H9 (cell line): ENCODE results near the gene IL1A. TPM values are rescaled to one million over a fixed set of nuclear protein-coding genes. Genes with fewer than 3 reads are reported as not detected.
A peak's percentile ranks its signal among the peaks of the same experiment; 100 is the strongest.

Experiments used
- DNase-seq: peaks from one replicate; pipeline ENCODE4 v3.0.0-alpha.2; 2017
- H2AFZ ChIP-seq: one replicate; pipeline ENCODE4 v1.6.1; 2013; ENCODE audit warnings: mild to moderate bottlenecking, low read length, control low read depth, moderate library complexity
- H2AK5ac ChIP-seq: 2 replicates; pipeline ENCODE4 v1.6.1; 2013; ENCODE audit warnings: low read length, control low read depth, mixed read lengths; ENCODE audit not compliant: insufficient read length
- H2BK120ac ChIP-seq: one replicate; pipeline ENCODE4 v1.6.1; 2013; ENCODE audit warnings: low read depth, mild to moderate bottlenecking, low read length, control low read depth, inconsistent platforms; ENCODE audit not compliant: poor library complexity, severe bottlenecking
- H2BK12ac ChIP-seq: 2 replicates; pipeline ENCODE4 v1.6.1; 2013; ENCODE audit warnings: low read length, control low read depth, mixed read lengths, low read depth; ENCODE audit not compliant: insufficient read length
- H2BK15ac ChIP-seq: 2 replicates; pipeline ENCODE4 v1.6.1; 2013; ENCODE audit warnings: low read depth, low read length, control low read depth
- H2BK20ac ChIP-seq: one replicate; pipeline ENCODE4 v1.6.1; 2013; ENCODE audit warnings: low read depth, mild to moderate bottlenecking, low read length, control low read depth, inconsistent platforms; ENCODE audit not compliant: poor library complexity, severe bottlenecking
- H2BK5ac ChIP-seq: 2 replicates; pipeline ENCODE4 v1.6.1; 2013; ENCODE audit warnings: low read length, control low read depth, mixed read lengths; ENCODE audit not compliant: insufficient read length
- H3K14ac ChIP-seq: 2 replicates; pipeline ENCODE4 v1.6.1; 2013; ENCODE audit warnings: low read length, control low read depth; ENCODE audit not compliant: insufficient read depth
- H3K18ac ChIP-seq: 2 replicates; pipeline ENCODE4 v1.6.1; 2013; ENCODE audit warnings: low read depth, mild to moderate bottlenecking, mixed read lengths, low read length, control low read depth; ENCODE audit not compliant: insufficient read length
- H3K23ac ChIP-seq: 2 replicates; pipeline ENCODE4 v1.6.1; 2013; ENCODE audit warnings: low read length, control low read depth, mixed read lengths, low read depth; ENCODE audit not compliant: insufficient read length
- H3K23me2 ChIP-seq: 2 replicates; pipeline ENCODE4 v1.6.1; 2013; ENCODE audit warnings: low read depth, mild to moderate bottlenecking, mixed read lengths, low read length, control low read depth; ENCODE audit not compliant: insufficient read length, poor library complexity, severe bottlenecking
- H3K27ac ChIP-seq: 2 replicates; pipeline ENCODE4 v1.5.1; 2013; ENCODE audit warnings: low read length, control low read depth, mixed read lengths, low read depth; ENCODE audit not compliant: insufficient read length
- H3K27me3 ChIP-seq: 2 replicates; pipeline ENCODE4 v1.6.1; 2013; ENCODE audit warnings: low read length, control low read depth, inconsistent platforms; ENCODE audit not compliant: insufficient read depth
- H3K4ac ChIP-seq: 2 replicates; pipeline ENCODE4 v1.6.1; 2013; ENCODE audit warnings: low read depth, mild to moderate bottlenecking, control low read depth, inconsistent platforms, low read length, moderate library complexity
- H3K4me1 ChIP-seq: 2 replicates; pipeline ENCODE4 v1.6.1; 2013; ENCODE audit warnings: low read length, control low read depth, inconsistent platforms; ENCODE audit not compliant: insufficient read depth
- H3K4me2 ChIP-seq: 2 replicates; pipeline ENCODE4 v1.6.1; 2013; ENCODE audit warnings: low read length, control low read depth, mixed read lengths; ENCODE audit not compliant: insufficient read length, insufficient read depth
- H3K56ac ChIP-seq: 2 replicates; pipeline ENCODE4 v1.6.1; 2013; ENCODE audit warnings: low read depth, mild to moderate bottlenecking, mixed read lengths, low read length, control low read depth; ENCODE audit not compliant: insufficient read length
- H3K79me1 ChIP-seq: 2 replicates; pipeline ENCODE4 v1.6.1; 2013; ENCODE audit warnings: low read depth, mild to moderate bottlenecking, moderate library complexity, low read length, control low read depth, inconsistent platforms; ENCODE audit not compliant: insufficient read depth, poor library complexity, severe bottlenecking
- H3K79me2 ChIP-seq: 2 replicates; pipeline ENCODE4 v1.6.1; 2013; ENCODE audit warnings: low read length, control low read depth, inconsistent platforms; ENCODE audit not compliant: insufficient read depth
- H3K9ac ChIP-seq: 2 replicates; pipeline ENCODE4 v1.6.1; 2013; ENCODE audit warnings: low read length, control low read depth, mixed read lengths; ENCODE audit not compliant: insufficient read length; ENCODE audit errors: extremely low read depth
- H3K9me3 ChIP-seq: one replicate; pipeline ENCODE4 v1.6.1; 2013; ENCODE audit warnings: low read depth, low read length, inconsistent platforms; ENCODE audit not compliant: control insufficient read depth
- H3T11ph ChIP-seq: one replicate; pipeline ENCODE4 v1.6.1; 2013; ENCODE audit warnings: mild to moderate bottlenecking, low read length, control low read depth, inconsistent platforms
- H4K20me1 ChIP-seq: one replicate; pipeline ENCODE4 v1.6.1; 2013; ENCODE audit not compliant: control insufficient read depth, insufficient read length, insufficient read depth
- H4K5ac ChIP-seq: 2 replicates; pipeline ENCODE4 v1.6.1; 2013; ENCODE audit warnings: low read depth, mild to moderate bottlenecking, mixed read lengths, low read length, control low read depth; ENCODE audit not compliant: insufficient read length
- H4K8ac ChIP-seq: replicated peaks from 2 replicates; pipeline ENCODE4 v1.6.1; 2013; ENCODE audit warnings: low read length, control low read depth, mixed read lengths, low read depth; ENCODE audit not compliant: insufficient read length
- H4K91ac ChIP-seq: 2 replicates; pipeline ENCODE4 v1.6.1; 2013; ENCODE audit warnings: low read depth, mild to moderate bottlenecking, moderate library complexity, mixed read lengths, low read length, control low read depth; ENCODE audit not compliant: insufficient read length
- H3K27ac Mint-ChIP-seq, 3 experiments: 2 replicates in 2 of 3; 3 replicates in 1 of 3; pipeline ENCODE4 v1.8.0; 2020 to 2021; ENCODE audit warnings: mixed read lengths in 3 of 3, mild to moderate bottlenecking in 1 of 3, moderate library complexity in 1 of 3
- H3K27me3 Mint-ChIP-seq: 2 replicates; pipeline ENCODE4 v1.8.0; 2021; ENCODE audit warnings: low read depth, mild to moderate bottlenecking, moderate library complexity, mixed read lengths
- H3K36me3 Mint-ChIP-seq, 3 experiments: 2 replicates in 2 of 3; 3 replicates in 1 of 3; pipeline ENCODE4 v1.8.0; 2020 to 2021; ENCODE audit warnings: low read depth in 3 of 3, mixed read lengths in 3 of 3; ENCODE audit not compliant: insufficient read depth in 1 of 3
- H3K4me1 Mint-ChIP-seq, 2 experiments: 2 replicates each; pipeline ENCODE4 v1.8.0; 2020; ENCODE audit warnings: mixed read lengths in 2 of 2
- H3K4me3 Mint-ChIP-seq, 2 experiments: 2 replicates in 1 of 2; 3 replicates in 1 of 2; pipeline ENCODE4 v1.8.0; 2020 to 2021; ENCODE audit warnings: mild to moderate bottlenecking in 2 of 2, mixed read lengths in 2 of 2, moderate library complexity in 1 of 2
- H3K9me3 Mint-ChIP-seq, 2 experiments: 2 replicates in 1 of 2; 3 replicates in 1 of 2; pipeline ENCODE4 v1.8.0; 2020; ENCODE audit warnings: mild to moderate bottlenecking in 2 of 2, mixed read lengths in 2 of 2, moderate library complexity in 1 of 2
- CTCF ChIP-seq: fragments of 200-600 bp; sonication (generic); conservative IDR thresholded peaks from 3 replicates; pipeline ENCODE4 v1.8.0; 2021; ENCODE audit warnings: antibody characterized with exemption, mild to moderate bottlenecking
- WGBS: extraction: QIAGEN DNeasy Blood & Tissue Kit; methylation state at CpG from one replicate; pipeline ENCODE4 v1.1.7; 2013; ENCODE audit warnings: missing lambda C conversion rate, low lambda C conversion rate, mixed read lengths; ENCODE audit not compliant: insufficient read length; ENCODE audit errors: extremely low coverage; 5-methylcytosine and 5-hydroxymethylcytosine counted together
- total RNA-seq: library from RNA; stranded (reverse); gene quantifications from 2 replicates; pipeline ENCODE4 v1.2.1, GENCODE V29; 2021

The IL1A gene
- total RNA-seq, 1 experiment from 2014 or later = 0.35 TPM

GRCh38 chr2:112730216-112730615 is 54.1 kb downstream of the IL1A start:
- H3T11ph ChIP-seq = no peak overlapping the region
- H3K23me2 ChIP-seq = no peaks in the 10 kb centered on the region
- no peaks in the 10 kb centered on the region for H3K79me2 ChIP-seq
- no peak overlapping the region for H3K4ac ChIP-seq
- H3K9me3 Mint-ChIP-seq = no peaks in the 10 kb centered on the region
- H2BK120ac ChIP-seq = no peak overlapping the region
- H4K8ac ChIP-seq = no peak overlapping the region
- H3K9ac ChIP-seq = no peak overlapping the region
- peaks cover 6 to 10% of the 10 kb centered on the region in 2 experiments; a peak in 2 of 4 replicates for H3K4me1 Mint-ChIP-seq
- H4K5ac ChIP-seq = no peak overlapping the region
- H3K27ac ChIP-seq = no peak overlapping the region
- H4K20me1 ChIP-seq = no peaks in the 10 kb centered on the region
- H3K27me3 ChIP-seq = no peaks in the 10 kb centered on the region
- H3K27ac Mint-ChIP-seq = peak overlapping the region in 1 of 3 experiments; percentile 73; a peak in 1 of 7 replicates
- H3K9me3 ChIP-seq = no peaks in the 10 kb centered on the region
- H2BK15ac ChIP-seq = no peak overlapping the region
- H2AK5ac ChIP-seq = no peak overlapping the region
- H3K4me2 ChIP-seq = no peak overlapping the region
- H3K79me1 ChIP-seq = no peaks in the 10 kb centered on the region
- H3K4me1 ChIP-seq = no peaks in the 10 kb centered on the region
- no peak overlapping the region for H3K23ac ChIP-seq
- no CpG with 5 or more reads among the region's 8 CpGs for WGBS
- no peak overlapping the region for H2BK5ac ChIP-seq
- no peak overlapping the region for H3K4me3 Mint-ChIP-seq
- H3K14ac ChIP-seq = no peak overlapping the region
- no peak overlapping the region for H2AFZ ChIP-seq
- TF ChIP-seq CTCF = no peak
- no peak overlapping the region for H3K56ac ChIP-seq
- H2BK20ac ChIP-seq = no peak overlapping the region
- H2BK12ac ChIP-seq = no peak overlapping the region
- no peaks in the 10 kb centered on the region for H3K36me3 Mint-ChIP-seq
- H3K18ac ChIP-seq = no peak overlapping the region
- DNase-seq = no peak
- no peak overlapping the region for H4K91ac ChIP-seq
- H3K27me3 Mint-ChIP-seq = no peaks in the 10 kb centered on the region
